GM18909 (cell line): ENCODE data around the gene TNS3.

Source experiments
- ATAC-seq: cut with Tn5 transposase; IDR thresholded peaks from one replicate; pipeline ENCODE4 v1.9.1; 2021; ENCODE audit warnings: mild to moderate bottlenecking; ENCODE audit not compliant: unreplicated experiment, poor library complexity

The TNS3 gene

DNA sequence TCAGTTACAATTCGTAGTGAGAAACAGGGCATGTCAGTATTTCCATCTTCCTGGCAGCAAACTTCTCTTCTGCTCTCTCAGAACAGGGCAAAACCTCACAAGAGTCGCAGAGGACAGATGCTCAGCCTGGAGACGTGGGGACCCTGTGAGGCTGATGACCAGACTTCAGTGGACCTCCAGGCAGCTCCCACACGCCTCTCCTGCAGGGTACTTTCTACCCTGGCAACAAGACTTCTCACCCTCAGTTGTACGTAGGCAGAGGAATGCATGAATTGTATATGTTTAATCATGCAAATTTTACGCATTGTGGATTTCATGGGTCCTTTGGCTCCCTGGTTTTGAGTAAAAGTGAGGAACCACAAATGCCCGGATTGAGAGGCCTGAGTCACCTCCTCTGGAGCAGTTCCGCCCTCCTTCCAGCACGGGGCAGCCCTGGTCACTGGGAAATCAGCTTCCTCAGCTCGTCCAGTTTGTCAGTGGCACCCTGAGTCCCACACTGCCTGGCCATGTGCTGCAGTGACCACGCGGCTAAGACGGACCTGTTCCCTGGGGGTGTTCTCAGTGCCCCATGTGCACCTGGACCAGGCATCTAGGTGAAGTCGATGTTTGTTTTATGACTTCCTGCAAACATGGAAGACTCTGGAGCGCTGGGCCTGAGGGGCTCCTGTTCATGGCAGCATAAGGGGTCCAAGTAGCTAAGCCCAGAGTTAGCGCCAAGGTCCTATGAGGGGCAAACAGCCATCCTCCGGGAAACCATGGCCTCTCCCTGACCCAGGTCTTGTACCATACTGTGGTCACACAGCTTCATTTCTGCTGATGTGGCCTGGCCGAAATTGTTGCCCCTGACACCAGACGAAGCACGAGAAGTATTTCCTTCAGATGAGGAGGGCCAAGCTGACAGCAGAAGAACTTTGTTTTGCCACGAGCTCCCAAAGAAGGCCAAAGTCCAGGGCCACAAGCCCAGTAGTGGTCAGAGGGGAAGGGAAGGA, 165.1 kb downstream of the TNS3 start:
- ATAC-seq: no peak

DNA sequence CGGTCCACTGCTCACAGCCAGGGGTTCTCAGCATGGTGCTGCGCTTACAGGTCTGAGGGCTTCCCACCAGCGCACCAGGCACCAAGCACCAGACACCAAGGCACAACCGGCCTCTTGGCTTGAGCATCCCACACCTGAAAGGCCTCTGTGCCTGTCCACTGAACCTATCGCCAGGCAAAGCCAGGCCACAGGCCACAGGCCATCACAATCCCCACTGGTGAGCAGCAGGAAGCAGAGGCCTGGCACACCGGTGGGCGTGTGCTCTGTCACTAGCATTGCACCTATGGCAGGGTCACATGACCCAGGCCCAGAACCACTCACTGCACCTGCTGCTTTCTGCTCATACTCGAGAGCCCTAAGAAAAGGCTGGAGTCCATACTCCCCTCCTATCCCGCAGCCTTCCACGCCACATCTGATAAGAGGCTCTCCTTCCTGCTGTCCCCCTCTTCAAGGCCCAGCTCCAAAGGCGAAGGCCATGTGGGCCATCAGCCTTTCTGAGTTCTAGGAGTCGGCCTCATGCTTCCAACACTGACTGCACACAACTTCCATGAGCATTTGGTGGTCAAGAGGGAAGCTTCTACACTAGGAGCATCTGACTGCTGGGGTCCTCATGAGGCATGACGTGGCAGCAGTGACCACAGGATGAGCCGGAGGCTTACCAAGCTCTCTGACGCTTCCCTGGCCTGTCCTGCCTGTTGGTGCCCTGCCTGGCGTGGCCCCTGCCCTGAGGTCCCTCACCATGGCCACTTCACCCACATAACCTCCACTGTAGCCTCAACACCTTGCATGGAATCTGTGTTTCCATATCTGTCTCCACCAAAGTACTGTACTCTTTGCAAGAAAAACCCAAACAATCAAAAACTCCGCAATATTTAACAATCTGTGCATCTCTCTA, 166.3 kb downstream of the TNS3 start:
- no peak for ATAC-seq

DNA sequence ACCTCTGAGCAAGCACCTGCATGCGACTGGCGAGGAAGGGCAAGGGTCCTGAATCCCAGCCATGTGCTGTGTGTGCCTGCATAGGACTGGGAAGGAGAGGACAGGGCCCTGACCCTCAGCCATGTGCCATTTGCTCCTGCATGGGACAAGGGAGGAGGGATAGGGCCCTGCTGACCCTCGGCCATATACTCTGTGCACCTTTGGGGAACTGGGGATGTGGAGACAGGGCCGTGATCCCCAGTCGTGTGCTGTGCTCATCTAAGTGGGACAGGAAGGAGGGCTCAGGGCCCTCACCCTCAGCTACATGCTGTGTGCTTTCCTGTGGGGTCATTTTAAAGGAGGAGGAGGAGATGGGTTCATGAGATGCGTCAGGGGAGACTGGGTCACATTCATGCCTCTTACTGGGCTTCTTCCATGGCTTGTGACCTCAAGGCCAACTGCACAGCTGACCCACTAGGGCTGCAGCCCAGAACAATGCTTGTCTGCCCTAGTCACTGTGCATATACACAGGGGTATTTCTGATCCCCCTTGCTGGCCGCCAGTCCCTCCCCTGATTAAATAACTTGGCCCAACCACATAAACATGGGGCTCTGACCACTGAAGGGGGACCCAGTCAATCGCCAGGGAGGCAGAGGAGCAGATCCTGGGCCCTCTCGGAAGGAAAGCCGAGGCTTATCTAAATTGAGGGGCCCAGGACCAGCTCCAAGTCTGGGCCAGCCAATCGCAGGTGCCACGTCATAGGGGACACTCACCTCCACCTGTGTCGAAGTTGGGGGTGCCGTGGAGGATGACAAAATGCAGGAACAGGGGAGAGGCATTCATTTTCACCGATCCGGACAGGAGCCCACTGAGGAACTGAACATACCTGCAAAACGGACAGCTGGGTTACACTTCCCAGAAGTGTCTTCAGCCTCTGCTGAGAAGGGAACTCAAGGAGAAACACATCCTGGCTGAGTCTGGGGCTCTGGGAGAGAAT, 167.3 kb downstream of the TNS3 start:
- no peak for ATAC-seq

DNA sequence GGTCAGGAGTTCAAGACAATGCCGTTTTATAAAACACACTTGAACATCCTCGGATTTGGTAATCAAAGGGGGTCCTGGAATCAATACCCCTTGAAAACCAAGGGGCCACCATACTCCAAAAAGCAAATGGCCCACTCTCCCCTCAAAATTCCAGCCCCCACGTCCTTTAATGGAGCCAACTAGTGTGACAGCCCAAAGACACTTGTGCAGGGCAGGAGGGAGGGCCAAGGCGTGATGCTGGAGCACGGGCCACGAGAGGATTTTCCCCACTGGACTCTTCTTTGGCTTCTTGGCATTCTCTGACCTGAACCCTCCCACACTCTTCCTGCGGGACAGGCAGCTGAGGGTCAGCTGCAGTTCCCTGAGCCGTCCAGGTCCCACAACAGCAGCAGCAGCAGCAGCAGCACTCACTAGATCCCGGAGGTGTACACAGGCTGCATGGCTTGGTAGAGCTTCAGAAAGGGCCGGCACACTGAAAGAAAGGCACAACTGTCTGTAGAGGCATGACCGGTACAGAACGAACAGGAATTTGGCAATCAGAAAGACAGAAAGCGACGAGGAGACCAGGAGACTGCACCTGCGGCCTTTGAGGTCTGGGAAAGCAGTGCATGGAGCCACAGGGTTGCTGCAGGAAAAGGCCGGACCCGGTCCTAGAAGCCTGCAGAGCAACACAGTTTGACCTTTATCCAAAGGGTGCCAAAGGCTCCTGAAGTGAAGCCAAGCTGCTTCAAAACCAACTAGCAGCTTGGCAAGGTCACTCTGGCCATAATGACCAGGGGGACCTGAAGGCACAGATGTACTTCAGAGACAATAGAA, 168.2 kb downstream of the TNS3 start:
- ATAC-seq: no peak

DNA sequence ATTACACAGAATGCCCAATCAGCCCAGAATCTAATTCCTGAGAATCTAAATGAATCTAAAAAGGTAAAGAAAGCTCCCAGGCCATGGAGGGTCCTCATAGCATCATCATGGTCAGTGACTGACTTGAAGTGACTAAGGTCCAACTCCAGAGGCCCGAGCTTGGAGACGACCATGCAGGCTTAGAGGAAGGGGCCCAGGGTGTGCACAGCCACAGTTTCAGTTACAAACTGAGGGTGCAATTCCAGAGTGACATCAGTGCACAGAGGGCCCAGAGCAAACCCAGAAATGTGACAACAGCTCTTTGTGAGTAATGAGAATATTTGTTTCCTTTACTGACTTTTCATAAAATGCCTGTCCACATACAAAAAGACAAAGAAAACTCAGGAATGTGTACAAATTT, 170.0 kb downstream of the TNS3 start:
- ATAC-seq: no peak

DNA sequence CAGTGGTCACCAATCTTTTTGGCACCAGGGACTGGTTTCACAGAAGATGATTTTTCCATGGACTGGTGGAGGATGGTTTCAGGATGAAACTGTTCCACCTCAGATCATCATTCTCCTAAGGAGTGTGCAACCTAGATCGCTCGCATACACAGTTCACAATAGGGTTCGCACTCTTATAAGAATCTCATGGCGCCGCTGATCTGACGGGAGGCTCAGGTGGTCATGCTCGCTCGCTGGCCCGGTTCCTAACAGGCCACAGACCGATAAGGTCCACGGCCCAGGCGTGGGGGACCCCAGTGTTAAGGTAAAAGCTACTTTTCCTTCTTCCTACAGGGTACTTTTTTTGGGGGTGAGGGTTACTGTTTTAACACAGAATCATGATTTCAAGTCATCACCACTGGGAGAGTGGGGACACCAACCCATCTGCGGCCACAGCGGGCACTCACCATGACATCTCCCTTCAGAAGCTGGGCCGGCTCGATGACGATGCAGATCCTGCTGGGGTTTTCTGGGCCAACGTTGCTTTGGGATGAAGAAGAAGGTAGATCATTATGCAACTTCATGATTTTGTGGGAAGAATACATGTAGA, 170.5 kb downstream of the TNS3 start:
- ATAC-seq: no peak

DNA sequence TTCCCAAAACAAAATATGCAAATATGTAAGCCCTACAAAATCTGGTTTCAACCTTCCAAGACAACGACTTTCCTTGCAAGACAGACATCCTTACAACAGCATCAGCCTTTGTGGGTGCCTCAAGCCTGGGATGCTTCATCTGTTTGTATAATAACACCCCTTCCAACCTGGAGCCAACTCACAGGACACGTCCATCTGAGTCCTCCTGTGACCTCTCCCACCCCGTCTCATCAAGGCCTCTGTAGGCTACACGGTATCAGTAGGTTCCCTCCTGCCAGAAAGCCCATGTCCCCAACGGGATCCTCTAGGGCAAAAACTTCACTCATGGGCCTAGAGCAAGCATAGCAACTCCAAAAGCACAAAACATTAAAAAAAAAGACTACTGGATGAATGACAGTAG, 173.2 kb downstream of the TNS3 start:
- no peak for ATAC-seq

DNA sequence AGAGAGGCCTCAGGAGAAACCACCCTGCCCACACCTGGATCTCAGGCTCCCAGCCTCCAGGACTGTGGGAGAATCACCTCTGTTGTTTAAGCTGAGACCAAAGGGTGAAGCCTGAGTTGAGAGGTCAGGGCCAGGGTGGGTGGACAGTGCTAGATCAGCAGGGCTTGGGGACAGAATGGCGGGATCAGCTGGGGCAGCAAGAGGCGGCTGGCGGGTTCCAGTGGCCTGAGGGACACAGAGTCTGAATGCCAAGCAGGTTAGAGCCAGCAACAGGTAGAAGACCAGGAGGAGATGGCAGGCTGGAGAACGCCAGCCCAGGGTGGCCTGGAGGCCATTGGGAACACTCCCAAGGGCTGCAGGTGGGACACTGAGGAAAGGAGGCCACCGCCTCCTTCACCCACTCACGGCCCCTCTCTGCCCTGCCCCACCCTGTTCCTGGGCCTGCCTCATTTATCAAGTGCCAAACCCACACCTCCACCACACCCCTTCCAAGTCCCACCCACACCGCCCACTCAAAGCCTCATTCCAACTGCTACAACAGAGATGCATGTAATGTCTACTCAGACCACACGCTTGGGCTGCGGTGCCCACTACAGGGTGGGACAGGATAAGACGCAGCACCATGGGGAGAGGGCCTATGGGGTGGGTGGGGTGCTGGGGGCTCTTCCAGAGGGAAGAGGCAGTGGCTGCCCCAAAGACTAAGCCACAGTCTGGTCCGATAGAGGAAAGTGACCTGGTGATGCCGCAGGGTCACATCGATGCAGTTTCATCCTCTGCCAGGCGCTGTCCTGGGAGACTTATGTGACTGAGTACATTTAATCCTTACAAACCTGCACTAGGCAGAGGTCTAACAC, 173.9 kb downstream of the TNS3 start:
- ATAC-seq: no peak

DNA sequence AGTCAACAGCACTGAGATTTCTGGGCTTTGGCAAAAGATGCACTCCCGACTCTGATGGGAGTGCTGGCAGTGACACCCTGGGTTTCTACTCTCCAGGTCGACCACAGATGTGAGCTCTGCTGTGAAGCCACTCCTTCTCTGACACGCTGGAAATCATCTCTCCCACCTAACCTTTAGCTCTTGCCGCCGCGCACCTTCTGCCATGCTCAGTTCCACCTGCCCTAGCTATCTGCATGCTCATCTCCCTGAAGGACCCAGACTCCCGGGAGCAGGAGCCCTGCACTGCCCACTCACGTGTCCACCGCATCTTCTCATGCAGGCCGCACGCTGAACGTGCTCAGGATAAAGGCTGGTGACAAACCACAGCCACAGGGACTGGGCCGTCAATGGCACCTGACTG, 174.8 kb downstream of the TNS3 start:
- no peak for ATAC-seq

DNA sequence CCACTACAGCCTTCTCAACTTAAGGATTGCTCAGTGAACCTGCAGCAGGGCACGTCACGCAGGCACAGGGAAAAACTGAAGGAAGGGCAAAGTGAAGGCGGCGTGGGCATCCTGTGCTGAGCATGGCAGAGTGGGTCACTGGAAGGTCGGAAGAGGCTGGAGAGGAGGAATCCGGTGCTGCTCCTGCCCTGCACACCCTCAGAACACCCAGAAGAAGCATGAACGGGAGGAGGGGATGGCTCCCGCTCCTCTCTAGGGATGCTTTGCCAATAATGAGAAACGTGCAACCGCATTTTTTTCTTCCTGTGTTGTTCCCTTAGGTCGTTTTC, 175.1 kb downstream of the TNS3 start:
- no peak for ATAC-seq

DNA sequence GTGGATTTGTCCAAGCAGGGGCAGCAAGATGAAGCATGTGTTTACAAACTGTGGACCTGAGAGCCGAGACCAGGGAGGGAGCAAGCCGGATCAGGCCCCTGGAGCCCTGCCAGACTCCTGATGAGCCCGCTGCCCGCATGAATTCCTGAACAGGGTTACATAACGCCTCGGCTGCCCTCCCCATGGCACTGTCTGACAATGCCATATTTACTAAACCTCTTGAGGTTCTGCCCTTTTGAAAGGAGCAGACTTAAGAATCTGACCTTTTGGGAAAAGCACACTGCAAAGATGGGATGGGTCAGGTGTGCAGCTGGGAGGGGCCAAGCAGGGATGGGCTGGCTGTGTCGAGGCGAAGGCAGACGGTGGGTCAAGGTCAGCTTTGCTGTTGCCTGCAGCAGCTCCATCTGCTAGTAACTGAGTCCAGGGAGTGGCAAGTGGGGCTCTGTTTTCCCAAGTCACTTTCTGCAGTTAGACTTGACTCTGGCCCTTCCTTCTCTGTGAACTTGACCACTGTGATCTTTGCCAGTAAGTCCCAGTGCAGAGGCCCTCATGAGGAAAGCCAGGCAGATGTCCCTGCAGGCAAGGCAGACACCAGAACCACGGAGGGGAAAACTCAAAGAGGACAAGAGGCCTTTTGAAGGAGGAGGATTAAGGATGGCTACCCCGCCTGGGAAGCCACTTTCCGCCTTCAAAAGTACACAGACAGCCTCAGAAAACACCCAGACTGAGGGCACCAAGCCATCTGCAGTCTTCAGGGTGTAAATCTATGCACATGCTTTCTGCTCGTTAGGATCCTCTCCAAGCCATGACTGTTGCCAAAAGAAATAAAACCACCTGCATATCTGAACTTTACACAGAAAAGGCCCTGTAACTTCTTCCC, 175.8 kb downstream of the TNS3 start:
- no peak for ATAC-seq

DNA sequence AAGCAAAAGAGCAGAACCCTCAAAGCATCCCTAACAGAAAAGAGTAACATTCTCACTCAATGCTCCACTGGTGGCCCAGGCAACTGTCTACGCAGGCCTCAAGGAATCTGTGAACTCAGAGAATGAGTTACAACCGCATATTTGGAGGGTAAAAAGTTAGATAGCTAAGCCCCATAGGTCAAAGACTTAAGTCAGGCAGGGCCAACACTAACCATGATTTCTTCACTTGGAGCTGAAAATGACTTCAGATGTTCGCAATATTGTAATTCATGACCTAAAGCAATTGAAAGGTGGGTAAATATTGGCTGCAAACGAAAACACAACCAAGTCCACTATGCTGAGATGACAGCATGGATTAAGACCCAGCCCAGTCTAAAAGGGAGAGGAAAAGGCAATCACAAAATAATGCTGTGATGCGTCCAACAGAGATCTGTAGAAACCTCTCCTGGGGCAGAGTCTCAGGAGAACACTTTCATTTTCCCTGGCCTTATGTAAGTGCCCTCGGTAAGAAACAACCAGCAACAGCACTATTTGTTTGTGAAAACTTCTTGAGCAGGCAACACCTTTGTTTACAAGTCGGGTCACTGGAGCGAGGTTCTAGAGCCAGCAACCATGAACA, 176.5 kb downstream of the TNS3 start:
- ATAC-seq: no peak

DNA sequence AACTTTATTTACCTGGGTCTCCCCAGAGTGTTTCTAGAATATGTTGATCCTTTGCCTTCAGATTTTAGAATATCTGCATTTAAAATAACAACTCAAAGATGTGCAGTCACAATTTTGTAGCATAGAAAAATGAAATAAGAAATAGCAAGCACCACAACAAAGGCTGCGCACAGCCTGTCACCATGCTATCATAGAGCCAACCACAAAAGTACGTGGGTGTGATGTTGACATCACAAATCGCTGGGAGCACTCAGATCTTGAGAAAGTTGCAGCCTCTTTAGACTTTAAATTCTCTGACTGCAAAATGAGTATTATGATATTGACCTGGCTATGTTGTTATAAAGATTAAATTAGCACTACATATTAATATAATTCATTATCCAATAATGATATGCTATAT, 177.9 kb downstream of the TNS3 start:
- ATAC-seq: no peak

DNA sequence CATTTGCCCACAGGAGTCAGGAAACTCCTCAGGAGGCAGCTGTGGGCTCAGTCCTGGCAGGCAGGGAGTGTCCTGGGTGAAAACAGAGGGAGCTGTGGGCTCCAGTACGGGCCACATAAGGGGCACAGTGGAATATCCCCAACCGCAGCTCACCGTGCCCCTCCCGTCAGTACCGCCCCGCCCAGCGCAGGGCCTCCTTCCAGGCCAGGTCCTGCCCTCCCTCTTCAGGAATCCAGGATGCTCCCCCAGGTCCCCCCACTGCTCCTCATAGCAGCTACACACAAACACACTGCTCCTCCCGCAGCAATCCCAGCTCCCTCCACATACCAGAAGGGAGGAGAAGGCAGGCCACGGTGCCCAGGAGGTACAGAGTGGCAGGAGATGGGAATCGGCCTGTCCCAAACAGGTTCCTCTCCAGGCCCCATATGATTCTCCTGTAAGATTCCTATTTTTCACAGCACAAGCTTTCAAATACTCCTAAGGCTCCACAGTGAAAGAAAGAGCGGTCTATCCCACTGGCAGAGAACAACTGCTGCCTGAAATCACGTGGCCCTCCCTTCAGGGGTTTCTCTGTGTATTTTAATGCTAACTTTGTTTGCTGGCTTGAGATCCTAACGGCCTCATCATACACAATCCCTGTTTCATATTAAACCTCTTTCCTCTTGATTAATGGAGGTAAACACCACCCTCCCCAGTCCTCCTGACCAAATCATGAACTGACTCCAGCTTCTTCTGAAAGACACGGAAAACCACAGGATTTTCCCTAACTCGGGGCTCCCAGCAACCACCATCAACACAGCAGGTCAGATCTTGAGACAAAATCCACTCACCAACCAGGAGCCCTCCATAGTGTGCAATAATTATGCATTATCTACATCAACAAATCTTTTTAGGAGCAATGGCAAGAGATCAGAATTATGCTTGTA, 178.7 kb downstream of the TNS3 start:
- ATAC-seq: no peak

DNA sequence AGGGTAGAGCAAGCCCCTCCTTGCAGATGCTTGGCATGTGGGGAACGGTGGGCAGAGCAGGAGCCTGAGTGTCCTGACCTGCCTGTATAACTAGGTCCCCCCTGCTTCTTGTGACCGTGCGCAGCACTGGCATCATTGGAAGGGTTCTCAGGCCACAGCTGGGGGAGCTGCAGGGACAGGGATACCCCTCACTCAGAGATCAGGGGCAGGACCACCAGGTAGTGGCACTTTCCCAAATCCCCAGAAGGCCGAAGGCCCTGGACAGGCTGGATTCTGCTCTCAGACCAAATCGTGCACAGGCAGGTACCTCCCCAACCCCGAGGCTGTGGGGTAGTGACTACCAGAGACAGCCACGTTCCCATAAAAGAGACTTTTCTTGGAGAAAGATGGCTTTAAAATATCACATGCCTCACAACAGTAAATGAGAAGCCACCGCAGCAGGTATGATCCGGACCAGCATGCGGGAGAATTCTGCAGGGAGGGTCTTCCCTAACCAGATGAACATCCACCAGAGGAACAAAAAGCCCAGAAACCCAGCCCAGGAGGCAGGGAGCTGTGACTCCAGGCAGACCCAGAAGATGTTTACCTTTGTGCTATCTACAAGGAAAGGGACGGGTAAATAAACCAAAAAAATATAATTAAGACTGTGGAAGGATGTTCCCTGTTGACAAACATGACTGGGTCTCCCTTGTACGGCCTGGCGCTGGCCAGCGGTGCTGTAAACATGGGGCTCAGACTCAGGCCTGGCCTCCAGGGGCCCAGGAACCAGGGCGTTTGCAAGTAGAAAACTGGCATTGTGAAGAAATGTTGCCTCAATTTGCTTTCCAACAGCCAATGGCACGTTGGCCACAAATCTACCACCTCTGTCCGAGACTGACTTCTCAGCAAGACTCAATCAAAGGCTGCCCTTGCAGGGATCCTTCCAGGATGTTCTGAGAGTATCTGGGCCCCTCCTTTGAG, 180.0 kb downstream of the TNS3 start:
- ATAC-seq: no peak
